PC-3 (cell line): ENCODE results near the gene OVCH1.

Source experiments
- CTCF ChIP-seq: fragments of 300-600 bp; sonication (generic); conservative IDR thresholded peaks from 2 replicates; pipeline ENCODE4 v1.5.1; 2017; ENCODE audit warnings: antibody characterized with exemption, low read depth, mild to moderate bottlenecking, low read length
- EZH2 ChIP-seq: fragments of 300-600 bp; sonication (generic); IDR thresholded peaks from one replicate; pipeline ENCODE4 v1.6.1; 2017; ENCODE audit warnings: antibody characterized with exemption, mild to moderate bottlenecking, low read length; ENCODE audit not compliant: unreplicated experiment
- EZH2phosphoT487 ChIP-seq: fragments of 300-600 bp; sonication (generic); IDR thresholded peaks from 2 replicates; pipeline ENCODE4 v1.6.1; 2018; ENCODE audit warnings: mild to moderate bottlenecking, antibody characterized with exemption, low read length, borderline replicate concordance

- TF ChIP-seq CTCF, result peak; percentile 56
- no peak for TF ChIP-seq EZH2
- no peak for TF ChIP-seq EZH2phosphoT487
Observed at GRCh38 chr12:29427964-29428363, 69.5 kb downstream of the OVCH1 start.
